ENCODE measurements around the gene CABP5.
"Not testable (repeated sequence)": the region's sequence is repeated elsewhere in the genome, so short reads cannot be mapped to it uniquely, and the experiment has no call there.

CABP5 gene

GRCh38 chr19:48043675-48044258, at the start of gene CABP5:
CABP5 (minus strand) TSS chr19:48044079; CDS start chr19:48043922, 157 bp downstream.
- no peak for DNase-seq

GRCh38 chr19:48091111-48091718, 47.3 kb upstream of the CABP5 start:
- DNase-seq: not testable (repeated sequence)

GRCh38 chr19:48090281-48090802, 46.5 kb upstream of the CABP5 start:
- DNase-seq: no peak

- not testable (repeated sequence) for DNase-seq
Observed at GRCh38 chr19:48088991-48089390, 45.1 kb upstream of the CABP5 start.

- no peak for DNase-seq
Observed at GRCh38 chr19:48085904-48086864, 42.3 kb upstream of the CABP5 start.

- no peak for DNase-seq
Observed at GRCh38 chr19:48085076-48085475, 41.2 kb upstream of the CABP5 start.

GRCh38 chr19:48081106-48081505, 37.2 kb upstream of the CABP5 start:
- DNase-seq: no peak

- not testable (repeated sequence) for DNase-seq
Observed at GRCh38 chr19:48070177-48070769, 26.4 kb upstream of the CABP5 start.

- DNase-seq: no peak
Observed at GRCh38 chr19:48069435-48069834, 25.6 kb upstream of the CABP5 start.

GRCh38 chr19:48064509-48064908, 20.6 kb upstream of the CABP5 start:
- DNase-seq: no peak

GRCh38 chr19:48061401-48062344, 17.8 kb upstream of the CABP5 start:
- no peak for DNase-seq

- DNase-seq: no peak
Observed at GRCh38 chr19:48060381-48060780, 16.5 kb upstream of the CABP5 start.

- no peak for DNase-seq
Observed at GRCh38 chr19:48059331-48059730, 15.5 kb upstream of the CABP5 start.

GRCh38 chr19:48053856-48054255, 10.0 kb upstream of the CABP5 start:
- DNase-seq: no peak

GRCh38 chr19:48053076-48053475, 9.2 kb upstream of the CABP5 start:
- no peak for DNase-seq

- DNase-seq: no peak
Observed at GRCh38 chr19:48051335-48052033, 7.6 kb upstream of the CABP5 start.

- DNase-seq: no peak
Observed at GRCh38 chr19:48044561-48044960, 682 bp upstream of the CABP5 start.

GRCh38 chr19:48041877-48042580, 1.9 kb downstream of the CABP5 start:
- DNase-seq: no peak

GRCh38 chr19:48036765-48037164, 7.1 kb downstream of the CABP5 start:
- no peak for DNase-seq

GRCh38 chr19:48033604-48034003, 10.3 kb downstream of the CABP5 start:
- DNase-seq: no peak

- DNase-seq: no peak
Observed at GRCh38 chr19:48030073-48030472, 13.8 kb downstream of the CABP5 start.
